HG02884 (cell line): ENCODE results near the gene RBM3.
"Not testable (repeated sequence)": the region's sequence is repeated elsewhere in the genome, so short reads cannot be mapped to it uniquely, and the experiment has no call there.

ENCODE experiments used
- ATAC-seq: cut with Tn5 transposase; IDR thresholded peaks from one replicate; pipeline ENCODE4 v1.9.1; 2021; ENCODE audit warnings: mild to moderate bottlenecking, moderate library complexity; ENCODE audit not compliant: unreplicated experiment

The RBM3 gene

DNA sequence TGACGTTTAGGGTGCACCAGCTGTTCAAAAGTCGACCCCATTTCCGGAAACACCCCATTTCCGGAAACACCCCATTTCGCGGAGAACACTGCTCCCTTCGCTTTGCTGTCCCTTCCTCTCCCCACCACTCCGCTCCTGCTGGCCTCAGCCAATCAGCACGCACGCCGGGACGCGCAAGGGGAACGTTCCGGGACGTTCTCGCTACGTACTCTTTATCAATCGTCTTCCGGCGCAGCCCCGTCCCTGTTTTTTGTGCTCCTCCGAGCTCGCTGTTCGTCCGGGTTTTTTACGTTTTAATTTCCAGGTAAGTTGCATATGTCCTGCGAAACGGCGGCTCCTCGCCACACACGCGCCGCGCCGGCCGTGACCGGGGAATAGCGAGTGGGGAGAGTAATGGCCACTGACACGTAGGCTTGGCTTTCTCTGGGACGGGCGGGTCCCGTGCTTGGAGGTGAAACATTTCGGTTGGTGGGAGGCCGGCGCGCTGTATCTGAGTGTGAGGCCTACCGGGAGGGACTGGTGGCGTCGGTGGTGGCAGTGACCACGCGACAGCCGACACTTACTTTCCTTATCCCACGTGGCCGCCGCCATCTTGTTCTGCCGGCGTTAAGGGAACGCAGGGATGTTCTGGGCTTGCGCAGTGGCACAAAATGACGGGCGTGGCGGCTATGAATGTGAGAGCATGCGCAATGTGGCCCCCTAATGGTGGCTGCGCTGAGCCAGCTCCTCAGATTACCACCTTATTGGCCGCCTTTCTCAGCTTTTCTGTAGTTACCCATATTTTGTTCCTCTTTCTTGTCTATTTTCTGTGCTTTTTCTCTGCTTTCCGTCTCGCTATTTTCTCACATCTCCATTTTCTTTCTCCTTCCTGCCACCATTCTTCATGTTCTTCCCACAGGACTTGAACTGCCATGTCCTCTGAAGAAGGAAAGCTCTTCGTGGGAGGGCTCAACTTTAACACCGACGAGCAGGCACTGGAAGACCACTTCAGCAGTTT is at the start of gene RBM3:
TSS of gene RBM3 (plus strand) at position 215 of the 997 bp plus-strand sequence. CDS start at position 912, 697 bp downstream.
- ATAC-seq, result peak; percentile 82

GRCh38 chrX:48525853-48526252 is 48.4 kb upstream of the RBM3 start:
- ATAC-seq, result not testable (repeated sequence)

GRCh38 chrX:48530736-48531135 is 43.5 kb upstream of the RBM3 start:
- ATAC-seq, result no peak

DNA sequence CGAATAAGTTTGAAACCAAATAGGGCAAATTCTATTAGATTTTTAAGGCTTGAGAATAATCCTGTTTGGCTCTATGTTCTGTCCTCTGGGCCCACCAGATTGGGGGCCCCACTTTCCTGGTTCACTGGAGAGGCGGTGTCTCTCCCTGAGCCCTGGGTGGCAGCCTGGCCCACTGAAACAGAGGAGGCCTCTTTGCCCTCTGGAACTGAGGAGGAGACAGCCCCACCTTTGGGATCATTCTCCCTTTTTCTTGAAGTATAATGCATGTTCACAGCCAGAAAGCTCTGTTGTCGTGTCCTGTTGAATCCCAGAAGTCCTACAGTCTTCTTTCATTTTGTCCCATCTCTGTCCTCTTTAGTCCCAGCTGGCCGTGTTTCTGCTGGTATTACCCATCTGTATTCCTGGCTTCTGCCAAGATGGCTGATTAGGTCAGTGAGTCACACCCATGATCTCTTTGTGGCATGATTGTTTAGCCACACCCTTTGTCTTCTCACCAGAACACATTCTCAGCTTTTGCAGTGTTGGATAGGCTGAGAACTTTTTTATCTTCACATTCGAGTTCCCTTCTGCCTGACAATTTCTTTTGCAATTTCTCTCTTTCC is 42.8 kb upstream of the RBM3 start:
- ATAC-seq, result no peak

DNA sequence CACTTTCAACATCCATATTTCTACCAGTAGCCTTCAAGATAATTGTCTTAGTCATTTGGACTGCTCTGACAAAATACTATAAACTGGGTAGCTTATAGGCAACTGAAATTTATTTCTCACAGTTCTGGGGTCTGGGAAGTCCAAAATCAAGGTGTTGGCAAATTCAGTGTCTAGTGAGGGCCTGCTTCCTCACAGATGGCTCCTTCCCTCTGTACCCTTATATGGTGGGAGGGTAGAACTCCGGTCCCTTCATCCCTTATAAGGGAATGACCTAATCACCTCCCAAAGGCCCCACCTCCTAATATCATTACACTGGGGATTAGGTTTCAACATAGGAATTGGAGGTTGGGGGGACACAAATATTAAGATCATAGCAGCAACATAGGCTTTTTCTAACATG is 42.1 kb upstream of the RBM3 start:
- ATAC-seq, result no peak

GRCh38 chrX:48533165-48533564 is 41.1 kb upstream of the RBM3 start:
- no peak for ATAC-seq

GRCh38 chrX:48538641-48539344 is 35.5 kb upstream of the RBM3 start:
- ATAC-seq, result no peak

GRCh38 chrX:48539345-48540027 is 34.8 kb upstream of the RBM3 start, which contains the start of gene TBC1D25:
Gene TBC1D25, plus strand, starts transcription at chrX:48539714. Its CDS starts 84 bp downstream, at chrX:48539798.
- peak; percentile 74 for ATAC-seq

GRCh38 chrX:48540028-48540375 is 34.3 kb upstream of the RBM3 start:
- peak; percentile 17 for ATAC-seq

- no peak for ATAC-seq
Measured at GRCh38 chrX:48540480-48540879, 33.8 kb upstream of the RBM3 start.

DNA sequence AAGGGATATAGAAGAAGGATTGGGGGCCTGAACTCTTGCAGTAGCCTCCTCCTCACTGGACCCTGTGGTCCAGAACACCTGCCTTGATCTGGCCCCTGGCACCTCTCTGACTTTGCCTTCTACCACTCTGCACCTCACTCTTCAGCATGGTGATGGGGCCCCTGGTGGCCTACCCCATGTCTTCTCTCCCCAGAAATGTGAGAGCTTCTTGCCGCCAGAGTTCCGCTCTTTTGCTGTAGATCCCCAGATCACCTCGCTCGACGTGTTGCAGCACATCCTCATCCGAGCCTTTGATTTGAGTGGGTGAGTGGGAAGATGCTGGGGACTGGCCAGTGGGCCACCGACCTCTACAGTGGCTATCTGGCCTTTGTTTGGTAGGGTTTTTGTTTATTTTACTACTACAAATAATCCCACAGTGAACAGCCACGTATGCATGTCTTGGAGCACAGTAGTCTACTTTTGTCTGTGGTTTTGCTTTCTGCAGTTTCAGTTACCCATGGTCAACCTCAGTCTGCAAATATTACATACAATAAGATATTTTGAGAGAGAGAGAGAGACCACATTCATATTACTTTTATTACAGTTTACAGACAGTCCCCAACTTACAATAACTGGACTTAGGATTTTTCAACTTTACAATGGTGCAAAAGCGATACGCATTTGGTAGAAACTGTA is 33.0 kb upstream of the RBM3 start:
- no peak for ATAC-seq

DNA sequence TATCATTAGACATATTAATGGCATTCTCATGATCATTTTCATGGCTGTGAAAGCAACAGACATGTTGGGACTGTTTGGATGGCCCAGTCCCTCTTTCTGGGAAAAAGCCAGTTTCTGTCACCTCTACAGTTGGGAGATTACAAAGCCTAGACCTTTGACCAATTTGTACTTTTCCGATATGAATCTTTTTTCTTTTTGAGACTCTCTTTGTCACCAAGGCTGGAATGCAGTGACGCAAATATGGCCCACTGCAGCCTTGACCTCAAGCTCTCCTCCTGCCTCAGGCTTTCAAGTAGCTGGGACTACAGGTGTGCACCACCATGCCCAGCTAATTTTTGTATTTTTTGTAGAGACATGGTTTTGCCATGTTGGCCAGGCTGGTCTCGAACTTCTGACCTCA is 25.4 kb upstream of the RBM3 start:
- no peak for ATAC-seq

DNA sequence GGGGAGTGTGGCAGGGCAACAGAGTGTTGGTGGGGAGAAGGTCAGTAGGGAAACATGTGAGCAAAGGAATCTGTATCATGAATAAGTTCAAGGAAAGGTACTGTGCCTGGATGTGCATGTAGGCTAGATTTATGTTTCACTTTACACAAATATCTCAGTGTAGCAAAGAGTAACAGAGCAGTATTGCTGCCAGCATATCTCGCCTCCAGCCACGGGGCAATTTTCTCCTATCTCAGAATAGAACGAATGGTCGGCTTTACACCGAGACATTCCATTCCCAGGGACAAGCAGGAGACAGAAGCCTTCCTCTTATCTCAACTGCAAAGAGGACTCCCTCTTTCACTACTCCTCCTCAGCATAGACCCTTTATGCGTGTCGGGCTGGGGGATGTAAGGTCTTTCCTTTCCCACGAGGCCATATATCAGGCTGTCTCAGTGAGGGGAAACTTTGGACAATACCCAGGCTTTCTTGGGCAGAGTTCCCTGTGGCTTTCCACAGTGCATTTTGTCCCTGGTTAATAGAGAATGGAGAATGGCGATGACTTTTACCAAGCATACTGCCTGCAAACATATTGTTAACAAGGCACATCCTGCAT is 18.5 kb upstream of the RBM3 start:
- not testable (repeated sequence) for ATAC-seq

DNA sequence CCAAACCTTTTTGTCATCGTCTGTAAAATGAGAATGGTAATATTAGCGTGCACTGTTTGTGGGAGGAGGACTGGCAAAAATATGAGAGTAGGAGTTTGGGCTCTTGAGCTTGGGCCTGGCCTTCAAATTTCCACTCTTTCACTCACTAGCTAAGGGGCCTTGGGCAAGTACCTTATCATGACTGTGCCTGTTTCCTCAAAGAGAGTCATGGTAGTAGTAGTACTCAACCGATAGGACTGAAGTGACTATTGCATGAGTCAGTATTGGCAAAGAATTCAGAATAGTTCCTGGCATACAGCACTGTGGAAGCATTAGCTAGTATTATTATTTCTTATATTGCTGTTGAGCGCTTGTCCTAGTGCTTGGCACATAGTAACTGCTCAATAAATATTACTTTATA is 16.0 kb upstream of the RBM3 start:
- no peak for ATAC-seq

DNA sequence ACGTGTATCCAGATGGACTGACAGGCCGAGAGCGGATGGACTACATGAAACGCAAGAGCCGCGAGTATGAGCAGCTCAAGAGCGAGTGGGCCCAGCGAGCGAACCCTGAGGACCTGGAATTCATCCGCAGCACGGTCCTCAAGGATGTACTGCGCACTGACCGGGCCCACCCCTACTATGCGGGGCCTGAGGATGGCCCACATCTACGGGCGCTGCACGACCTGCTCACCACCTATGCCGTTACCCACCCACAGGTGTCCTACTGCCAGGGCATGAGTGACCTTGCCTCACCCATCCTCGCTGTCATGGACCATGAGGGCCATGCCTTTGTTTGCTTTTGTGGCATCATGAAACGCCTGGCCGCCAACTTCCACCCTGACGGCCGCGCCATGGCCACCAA is 14.6 kb upstream of the RBM3 start:
- ATAC-seq, result no peak

DNA sequence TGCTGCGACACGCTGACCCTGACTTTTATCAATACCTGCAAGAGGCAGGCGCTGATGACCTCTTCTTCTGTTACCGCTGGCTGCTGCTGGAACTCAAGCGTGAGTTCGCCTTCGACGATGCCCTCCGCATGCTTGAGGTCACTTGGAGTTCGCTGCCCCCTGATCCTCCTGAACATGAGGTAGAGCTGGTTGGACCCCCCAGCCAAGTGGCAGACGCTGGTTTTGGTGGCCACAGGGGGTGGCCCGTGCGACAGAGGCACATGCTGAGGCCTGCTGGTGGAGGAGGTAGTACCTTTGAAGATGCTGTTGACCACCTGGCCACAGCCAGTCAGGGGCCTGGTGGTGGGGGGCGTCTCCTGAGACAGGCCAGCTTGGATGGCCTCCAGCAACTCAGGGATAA is 14.2 kb upstream of the RBM3 start:
- ATAC-seq, result no peak

DNA sequence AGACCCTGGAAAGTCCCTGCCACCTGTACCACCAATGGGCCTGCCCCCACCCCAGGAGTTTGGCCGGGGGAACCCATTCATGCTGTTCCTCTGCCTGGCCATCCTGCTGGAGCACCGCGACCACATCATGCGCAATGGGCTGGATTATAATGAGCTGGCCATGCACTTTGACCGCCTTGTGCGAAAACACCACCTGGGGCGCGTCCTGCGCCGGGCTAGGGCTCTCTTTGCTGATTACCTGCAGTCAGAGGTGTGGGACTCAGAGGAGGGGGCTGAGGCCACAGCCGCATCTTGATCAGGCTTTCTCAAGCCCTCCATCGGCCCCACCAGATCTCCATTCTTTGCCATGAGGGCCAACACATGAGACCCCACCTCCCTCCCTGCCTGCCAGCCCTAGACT is 13.6 kb upstream of the RBM3 start:
- no peak for ATAC-seq

- peak; percentile 52 for ATAC-seq
Measured at GRCh38 chrX:48569958-48570357, 4.3 kb upstream of the RBM3 start.

DNA sequence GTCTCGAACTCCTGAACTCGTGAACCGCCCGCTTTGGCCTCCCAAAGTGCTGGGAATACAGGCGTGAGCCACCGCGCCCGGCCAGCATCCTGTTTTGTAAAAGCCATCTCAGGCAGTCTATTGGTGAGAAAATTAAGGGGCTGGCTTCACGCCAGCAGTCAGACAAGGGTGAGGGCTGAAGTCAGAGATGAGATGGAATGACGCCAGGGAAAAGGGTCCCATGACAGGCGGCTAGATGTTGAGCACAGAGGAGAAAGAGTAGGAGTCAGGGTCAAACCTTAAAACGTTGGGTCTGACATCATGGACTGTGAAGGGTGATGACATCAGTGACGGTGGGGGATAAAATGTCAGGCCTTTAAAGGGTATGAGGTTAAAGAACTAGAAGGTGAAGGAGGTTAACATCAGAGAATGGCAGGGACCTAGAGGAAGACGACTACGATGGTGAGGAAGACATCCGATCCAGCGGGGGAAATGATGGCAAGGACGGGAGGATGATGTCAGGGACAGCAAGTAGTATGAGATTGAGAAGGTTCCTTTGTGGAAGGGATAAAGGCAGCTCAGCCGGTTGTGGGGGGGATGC is 504 bp upstream of the RBM3 start:
- ATAC-seq, result no peak

- ATAC-seq, result no peak
Measured at GRCh38 chrX:48575642-48576041, 1.4 kb downstream of the RBM3 start.
